ENCODE results near the gene SRRD. TPM values are rescaled to one million over a fixed set of nuclear protein-coding genes. Genes with fewer than 3 reads are reported as not detected.

SRRD gene
- total and polyA plus RNA-seq, 2 donors from 2014 or later, result 20.3 to 22.8 TPM

DNA sequence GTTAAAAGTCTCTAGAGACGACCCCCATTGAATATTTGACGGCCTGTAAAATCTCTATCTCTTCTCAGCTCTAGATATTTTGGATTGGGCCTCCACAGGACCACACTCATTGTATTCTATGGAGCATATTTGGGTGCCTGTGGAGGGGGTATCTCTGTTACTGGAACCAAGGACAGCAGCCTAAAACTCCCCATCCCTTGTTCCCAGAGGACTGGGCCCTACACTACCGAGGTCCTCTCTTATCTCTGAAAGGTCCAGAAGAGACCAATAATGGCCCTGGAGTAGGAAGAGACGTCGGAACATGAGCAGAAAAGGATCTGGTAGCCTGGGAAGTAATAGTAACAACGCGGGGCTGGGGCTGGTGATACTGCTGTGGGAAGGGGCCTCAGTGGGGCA is 636 bp upstream of the SRRD start:
- DNase-seq, result no peak
- Histone ChIP-seq H3K9ac (ENCODE audit: low read length in 3 of 3) (peak overlapping the region; percentile 61 to 98 (median 64)), H3K27ac (ENCODE audit: low read depth in 2 of 2, low read length in 2 of 2) (peak overlapping the region; percentile 92 to 96), H3K27me3 (ENCODE audit: control insufficient read depth, insufficient read depth, low read length) (no peaks in the 10 kb centered on the region), H3K9me3 (ENCODE audit: control insufficient read depth in 2 of 3, insufficient read depth in 1 of 3, low read length in 3 of 3) (no peaks in the 10 kb centered on the region), H3K4me1 (ENCODE audit: control insufficient read depth in 2 of 3, insufficient read depth in 2 of 3, low read depth in 1 of 3, low read length in 3 of 3) (peaks cover 5 to 25% (median 9%) of the 10 kb centered on the region in 3 donors), H3K4me3 (ENCODE audit: low read length in 3 of 3) (peak overlapping the region; percentile 67 to 100 (median 76)), H3K36me3 (ENCODE audit: control insufficient read depth in 2 of 3, insufficient read depth in 3 of 3, low read length in 3 of 3) (peaks cover 0 to 6% (median 2%) of the 10 kb centered on the region in 3 donors)
- TF ChIP-seq, protein P1, sequence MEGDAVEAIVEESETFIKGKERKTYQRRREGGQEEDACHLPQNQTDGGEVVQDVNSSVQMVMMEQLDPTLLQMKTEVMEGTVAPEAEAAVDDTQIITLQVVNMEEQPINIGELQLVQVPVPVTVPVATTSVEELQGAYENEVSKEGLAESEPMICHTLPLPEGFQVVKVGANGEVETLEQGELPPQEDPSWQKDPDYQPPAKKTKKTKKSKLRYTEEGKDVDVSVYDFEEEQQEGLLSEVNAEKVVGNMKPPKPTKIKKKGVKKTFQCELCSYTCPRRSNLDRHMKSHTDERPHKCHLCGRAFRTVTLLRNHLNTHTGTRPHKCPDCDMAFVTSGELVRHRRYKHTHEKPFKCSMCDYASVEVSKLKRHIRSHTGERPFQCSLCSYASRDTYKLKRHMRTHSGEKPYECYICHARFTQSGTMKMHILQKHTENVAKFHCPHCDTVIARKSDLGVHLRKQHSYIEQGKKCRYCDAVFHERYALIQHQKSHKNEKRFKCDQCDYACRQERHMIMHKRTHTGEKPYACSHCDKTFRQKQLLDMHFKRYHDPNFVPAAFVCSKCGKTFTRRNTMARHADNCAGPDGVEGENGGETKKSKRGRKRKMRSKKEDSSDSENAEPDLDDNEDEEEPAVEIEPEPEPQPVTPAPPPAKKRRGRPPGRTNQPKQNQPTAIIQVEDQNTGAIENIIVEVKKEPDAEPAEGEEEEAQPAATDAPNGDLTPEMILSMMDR (IDR thresholded peaks at IDR 0.05; ENCODE audit: borderline replicate concordance, extremely low read depth, insufficient read depth), result no peak
- intact Hi-C loops (cut with DNase I), result no loop called here
- no peak for FAIRE-seq

DNA sequence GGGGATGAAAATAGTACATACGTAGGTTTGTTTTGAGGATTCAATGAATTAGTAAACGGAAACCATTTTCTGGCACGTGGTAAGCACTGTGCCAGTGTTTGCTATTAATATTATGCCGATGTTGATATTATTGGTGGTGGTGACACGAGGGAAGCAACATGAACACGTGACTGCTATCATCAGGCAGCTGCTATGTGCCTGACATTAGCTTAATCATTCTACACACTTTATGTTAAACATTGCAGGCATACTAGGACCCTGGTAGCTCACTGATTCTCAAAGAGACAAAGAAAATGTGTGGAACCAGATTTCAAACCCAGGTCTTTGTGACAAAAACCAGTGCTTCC is 656 bp downstream of the SRRD start:
- H3K9me3 ChIP-seq (ENCODE audit: control insufficient read depth in 2 of 3, insufficient read depth in 1 of 3, low read length in 3 of 3), result no peaks in the 10 kb centered on the region
- intact Hi-C loops (cut with DNase I), result no loop called here
- peaks cover 0 to 11% (median 6%) of the 10 kb centered on the region in 3 donors for H3K36me3 ChIP-seq (ENCODE audit: control insufficient read depth in 2 of 3, insufficient read depth in 3 of 3, low read length in 3 of 3)
- peak overlapping the region; percentile 81 to 98 (median 95) for H3K9ac ChIP-seq (ENCODE audit: low read length in 3 of 3)
- peak overlapping the region; percentile 92 to 96 for H3K27ac ChIP-seq (ENCODE audit: low read depth in 2 of 2, low read length in 2 of 2)
- FAIRE-seq (no peak), DNase-seq (no peak)
- H3K4me1 ChIP-seq (ENCODE audit: control insufficient read depth in 2 of 3, insufficient read depth in 2 of 3, low read depth in 1 of 3, low read length in 3 of 3), result peaks cover 5 to 20% (median 9%) of the 10 kb centered on the region in 3 donors
- H3K4me3 ChIP-seq (ENCODE audit: low read length in 3 of 3), result peak overlapping the region; percentile 81 to 100 (median 98)
- TF ChIP-seq, protein P1 (IDR thresholded peaks at IDR 0.05; ENCODE audit: borderline replicate concordance, extremely low read depth, insufficient read depth), result no peak
- H3K27me3 ChIP-seq (ENCODE audit: control insufficient read depth, insufficient read depth, low read length), result no peaks in the 10 kb centered on the region

DNA sequence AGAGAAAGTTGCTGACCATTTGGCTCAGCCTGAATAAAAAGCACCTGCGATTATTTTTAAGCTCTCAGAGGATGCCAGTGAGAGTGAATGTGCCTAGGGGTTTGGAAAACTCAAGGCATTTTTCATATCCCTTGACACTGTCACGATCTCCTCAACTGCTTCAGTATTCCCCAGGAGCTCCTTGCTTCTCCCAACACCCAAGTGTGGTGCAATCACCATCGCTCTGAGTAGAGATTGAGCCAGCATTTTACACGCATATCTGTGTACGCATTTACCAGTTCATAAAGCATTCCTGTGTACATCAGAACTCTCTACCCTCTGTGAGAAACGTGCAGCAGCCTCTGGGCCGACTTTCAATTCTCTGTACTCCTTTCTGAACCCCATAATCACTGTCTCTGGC is 1.3 kb downstream of the SRRD start:
- H3K27ac ChIP-seq (ENCODE audit: low read depth in 2 of 2, low read length in 2 of 2), result no peak overlapping the region
- no peaks in the 10 kb centered on the region for H3K9me3 ChIP-seq (ENCODE audit: control insufficient read depth in 2 of 3, insufficient read depth in 1 of 3, low read length in 3 of 3)
- peak overlapping the region in 1 of 3 donors; percentile 22 for H3K4me3 ChIP-seq (ENCODE audit: low read length in 3 of 3)
- FAIRE-seq (no peak), DNase-seq (no peak)
- intact Hi-C loops (cut with DNase I), result no loop called here
- TF ChIP-seq, protein P1 (IDR thresholded peaks at IDR 0.05; ENCODE audit: borderline replicate concordance, extremely low read depth, insufficient read depth), result no peak
- H3K4me1 ChIP-seq (ENCODE audit: control insufficient read depth in 2 of 3, insufficient read depth in 2 of 3, low read depth in 1 of 3, low read length in 3 of 3), result peaks cover 5 to 19% (median 9%) of the 10 kb centered on the region in 3 donors
- H3K36me3 ChIP-seq (ENCODE audit: control insufficient read depth in 2 of 3, insufficient read depth in 3 of 3, low read length in 3 of 3), result peaks cover 0 to 18% (median 11%) of the 10 kb centered on the region in 3 donors
- H3K9ac ChIP-seq (ENCODE audit: low read length in 3 of 3), result no peak overlapping the region
- H3K27me3 ChIP-seq (ENCODE audit: control insufficient read depth, insufficient read depth, low read length), result no peaks in the 10 kb centered on the region

Data from kidney (tissue), 14 donors.